UCSD-AML1 (cell line): ENCODE results near the gene FADS3.

Experiments
- DNase-seq: peaks from one replicate; lab custom pipeline; 2025; ENCODE audit not compliant: unreplicated experiment; lab: John Stamatoyannopoulos, UW

FADS3 gene

DNA sequence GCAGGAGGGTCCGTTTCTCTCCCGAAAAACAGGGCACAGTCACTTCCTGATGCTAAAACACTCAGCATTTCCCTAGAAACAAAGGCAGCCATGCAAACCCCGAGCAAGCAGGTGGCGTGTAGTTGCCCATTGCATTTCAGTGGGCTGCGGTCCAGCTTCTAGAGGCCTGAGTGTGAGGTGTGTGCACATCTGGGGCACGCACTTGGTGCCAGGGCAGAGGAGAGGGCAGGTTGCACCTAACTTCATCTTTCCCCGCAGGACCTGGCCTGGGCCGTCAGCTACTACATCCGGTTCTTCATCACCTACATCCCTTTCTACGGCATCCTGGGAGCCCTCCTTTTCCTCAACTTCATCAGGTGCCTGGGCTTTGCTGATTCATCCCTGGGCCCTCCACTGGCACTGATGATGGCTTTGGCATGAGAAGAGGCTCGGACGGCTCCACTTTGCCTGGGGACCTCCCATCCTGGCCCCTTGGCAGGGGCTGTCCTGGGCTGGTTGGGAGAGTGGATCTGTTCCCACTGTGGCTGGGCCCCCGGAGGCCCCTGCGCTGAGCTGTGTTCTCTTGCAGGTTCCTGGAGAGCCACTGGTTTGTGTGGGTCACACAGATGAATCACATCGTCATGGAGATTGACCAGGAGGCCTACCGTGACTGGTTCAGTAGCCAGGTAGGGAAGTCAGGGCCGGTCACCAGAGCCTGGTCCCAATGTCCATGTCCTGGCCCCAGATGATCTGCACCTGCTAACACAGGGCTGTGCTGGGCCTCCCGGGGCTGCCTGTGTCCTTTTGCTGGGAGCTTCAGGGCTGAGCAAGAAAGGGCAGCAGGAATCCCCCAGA is 28.4 kb downstream of the FADS3 start:
- DNase-seq, result no peak

DNA sequence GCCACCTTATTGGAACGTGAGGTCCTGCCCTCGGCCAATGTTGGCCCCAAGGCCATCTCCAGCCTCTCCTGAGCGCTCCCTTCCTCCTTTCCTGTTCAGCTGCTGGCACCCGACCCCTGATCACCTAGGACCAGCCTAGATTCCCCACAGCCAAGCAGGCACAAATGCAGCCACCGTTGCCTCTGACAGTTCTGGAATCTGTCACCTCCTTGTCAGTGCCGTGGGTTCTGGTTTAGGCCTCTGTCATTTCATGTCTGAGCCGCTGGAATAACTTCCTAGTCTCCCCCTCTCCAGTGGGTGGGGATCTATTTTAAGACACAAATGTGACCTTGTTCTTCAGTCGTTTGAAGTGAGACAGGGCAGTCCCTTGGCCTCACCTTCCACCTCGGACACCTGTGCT is 29.7 kb downstream of the FADS3 start:
- no peak for DNase-seq

DNA sequence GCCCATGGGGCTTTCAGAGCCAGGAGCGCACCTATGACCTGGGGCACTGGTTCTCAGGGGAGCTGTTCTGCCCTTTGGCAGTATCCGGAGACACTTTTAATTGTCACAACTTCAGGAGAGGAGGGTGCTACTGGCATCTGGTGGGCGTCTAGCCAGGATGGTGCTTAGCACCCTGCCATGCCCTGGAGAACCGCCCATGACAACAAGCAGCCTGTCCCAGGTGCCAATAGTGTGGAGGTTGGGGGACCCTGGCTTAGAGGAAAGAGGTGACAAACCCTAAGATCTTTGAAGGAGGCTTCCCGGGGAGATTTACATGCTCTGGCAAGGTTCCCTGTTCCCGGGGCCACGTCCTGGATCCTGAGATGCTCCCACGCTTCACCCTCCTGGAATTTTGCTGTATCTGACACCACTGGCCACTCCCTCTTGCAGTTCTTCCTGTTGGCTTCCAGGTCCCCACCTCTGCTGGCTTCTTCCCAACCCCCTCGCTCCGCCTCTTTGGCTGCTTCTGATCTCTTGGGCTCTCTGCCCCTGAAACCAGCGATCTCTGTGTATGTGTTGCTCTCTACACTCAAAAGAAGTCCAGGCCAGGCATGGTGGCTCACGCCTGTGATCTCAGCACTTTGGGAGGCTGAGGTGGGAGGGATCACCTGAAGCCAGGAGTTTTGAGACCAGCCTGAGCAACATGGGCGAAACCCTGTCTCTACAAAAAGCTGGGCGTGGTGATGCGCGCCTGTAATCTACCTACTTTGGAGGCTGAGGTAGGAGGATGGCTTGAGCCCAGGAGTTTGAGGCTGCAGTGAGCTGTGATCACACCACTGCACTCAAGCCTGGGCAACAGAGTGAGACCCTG is 31.1 kb downstream of the FADS3 start:
- DNase-seq, result no peak

DNA sequence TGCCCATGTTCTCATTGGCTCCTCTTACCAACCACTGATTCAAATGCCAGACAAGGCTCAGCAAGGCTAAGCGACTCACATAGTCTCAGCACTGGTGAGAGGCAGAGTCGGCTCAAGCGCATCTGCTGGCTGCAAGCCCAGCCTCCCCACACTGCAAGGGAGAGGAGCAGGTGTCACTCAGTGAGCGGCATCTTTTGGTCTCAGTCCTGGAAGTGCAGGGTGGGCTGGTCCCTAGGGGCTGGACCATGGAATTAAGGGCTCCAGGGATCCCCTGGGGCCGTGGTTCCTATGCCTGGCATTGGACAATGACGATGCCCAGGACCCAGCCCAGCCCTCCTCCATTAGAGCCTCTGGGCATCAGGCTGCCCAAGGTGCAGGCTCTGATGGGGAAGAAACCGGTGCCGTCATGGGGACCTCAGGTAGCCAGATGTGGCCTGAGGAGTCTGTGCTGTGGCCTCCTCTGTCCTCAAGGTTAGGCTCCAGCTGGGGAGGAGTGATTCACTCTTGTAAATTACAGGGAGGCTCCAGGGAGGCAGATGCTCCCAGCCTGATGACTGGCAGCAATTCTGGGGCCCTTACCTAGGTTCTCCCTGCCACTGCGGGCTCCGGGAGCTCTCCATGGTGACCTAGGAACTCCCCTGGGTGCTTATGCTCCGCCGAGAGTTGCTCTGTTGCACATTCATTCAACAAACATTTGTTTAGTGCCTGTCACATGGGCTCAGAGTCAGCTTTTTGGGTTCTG is 35.2 kb downstream of the FADS3 start:
- DNase-seq, result no peak

DNA sequence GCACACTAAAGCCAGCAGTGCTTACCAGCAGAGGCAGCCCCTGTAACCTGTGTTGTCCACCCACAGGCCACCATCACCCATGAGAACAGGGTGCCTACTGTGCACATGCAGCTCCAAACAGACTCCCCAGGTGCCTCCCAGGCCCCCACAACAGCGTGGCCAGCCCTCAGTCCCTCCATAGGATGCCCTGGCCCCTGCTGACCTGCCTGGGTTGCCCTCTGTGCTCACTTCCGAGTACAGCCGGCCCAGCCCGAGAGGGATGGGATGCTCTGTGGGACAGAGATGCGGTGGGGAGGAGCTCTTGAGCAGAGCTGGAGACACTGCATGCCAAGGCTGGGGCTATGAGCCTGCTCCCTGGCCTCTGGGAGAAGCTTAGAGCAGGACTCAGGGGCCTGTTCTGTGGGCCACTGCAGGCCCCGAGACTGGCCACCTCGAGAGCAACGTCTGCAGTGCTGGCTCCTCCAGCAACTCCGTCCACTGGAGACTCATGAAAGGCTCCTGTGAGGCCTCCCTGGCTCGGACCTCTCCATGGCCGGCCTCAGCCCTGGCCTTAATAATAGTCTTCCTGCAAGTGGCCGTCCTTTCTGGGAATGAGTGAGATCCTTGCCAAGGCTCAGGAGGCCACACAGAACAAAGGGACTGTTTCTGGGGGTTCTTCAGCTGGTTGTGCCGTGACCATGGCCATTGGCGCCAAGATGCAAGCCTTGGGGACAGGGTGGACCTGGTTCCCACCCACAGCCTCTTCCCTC is 36.2 kb downstream of the FADS3 start:
- no peak for DNase-seq

DNA sequence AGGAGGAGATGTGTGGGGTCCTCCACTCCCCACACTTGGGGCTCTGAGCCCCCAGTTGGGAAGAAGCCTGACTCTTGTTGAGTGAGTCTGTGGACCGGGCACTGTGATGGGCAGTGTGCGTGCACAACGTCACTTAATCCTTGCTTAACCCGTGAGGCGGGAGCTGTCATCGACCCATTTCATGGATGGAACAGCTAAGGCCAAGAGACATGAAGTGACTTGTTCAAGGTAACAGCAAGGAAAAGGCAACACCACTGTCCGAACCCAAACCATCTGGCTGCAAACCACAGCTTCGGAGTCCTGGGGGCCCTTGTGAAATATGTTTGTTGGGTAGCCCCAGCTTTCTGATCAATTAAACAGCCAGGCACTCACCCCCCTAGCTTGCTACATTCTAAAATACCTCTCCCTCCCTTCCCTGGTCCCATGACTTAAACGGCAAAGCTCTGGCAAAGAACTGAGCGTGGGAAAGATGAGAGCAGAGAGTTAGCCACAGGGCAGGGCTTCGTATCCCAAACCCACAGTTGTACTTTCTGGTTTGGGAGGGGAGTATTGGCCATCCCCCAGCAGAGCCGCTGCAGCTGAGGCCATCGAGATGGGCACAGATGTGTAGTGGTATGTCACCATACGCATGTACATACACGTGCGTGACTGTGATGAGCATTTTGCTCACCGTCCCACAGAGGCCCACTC is 37.0 kb downstream of the FADS3 start:
- no peak for DNase-seq

DNA sequence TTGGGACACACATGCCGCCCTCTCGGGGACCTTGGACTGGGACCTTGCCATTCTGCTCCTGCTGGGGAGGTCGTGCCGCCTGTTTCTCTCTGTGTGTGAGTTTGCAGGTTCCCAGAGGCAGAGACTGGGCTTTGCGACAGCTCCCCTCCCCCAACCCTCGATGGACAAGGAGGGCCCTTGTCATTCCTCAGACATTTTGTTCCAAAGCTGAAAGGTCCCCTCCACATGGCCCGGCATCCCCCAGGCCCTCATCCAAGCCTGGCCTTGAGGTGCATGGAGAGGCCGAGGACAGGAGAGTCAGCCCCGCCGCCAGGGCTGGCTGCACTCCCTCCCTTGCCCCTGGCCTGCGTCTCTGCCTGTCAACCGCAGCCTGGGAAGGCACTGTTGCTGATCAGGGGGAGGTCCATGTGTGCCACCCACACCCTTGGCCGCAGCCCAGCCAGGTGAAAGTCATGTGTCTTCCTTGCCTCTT is 37.6 kb downstream of the FADS3 start:
- DNase-seq, result no peak

DNA sequence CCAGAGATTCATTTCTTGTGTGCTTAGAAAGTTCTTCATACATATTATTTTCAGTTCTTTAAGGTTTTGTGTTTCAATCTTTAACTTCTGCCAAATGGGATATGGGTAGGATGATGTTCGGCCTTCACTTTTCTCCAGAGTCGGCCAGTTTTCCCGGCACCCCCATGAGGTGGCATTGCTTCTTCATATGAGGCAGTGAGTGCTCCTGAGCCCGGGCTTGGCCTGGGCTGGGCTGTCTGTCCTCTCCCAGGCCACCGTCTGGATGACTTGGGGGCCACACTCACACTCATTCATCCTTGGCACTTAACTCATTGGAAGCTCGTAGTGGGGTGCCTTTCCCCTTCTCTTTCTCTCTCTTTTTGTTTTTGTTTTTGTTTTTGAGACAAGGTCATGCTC is 39.4 kb downstream of the FADS3 start:
- no peak for DNase-seq

DNA sequence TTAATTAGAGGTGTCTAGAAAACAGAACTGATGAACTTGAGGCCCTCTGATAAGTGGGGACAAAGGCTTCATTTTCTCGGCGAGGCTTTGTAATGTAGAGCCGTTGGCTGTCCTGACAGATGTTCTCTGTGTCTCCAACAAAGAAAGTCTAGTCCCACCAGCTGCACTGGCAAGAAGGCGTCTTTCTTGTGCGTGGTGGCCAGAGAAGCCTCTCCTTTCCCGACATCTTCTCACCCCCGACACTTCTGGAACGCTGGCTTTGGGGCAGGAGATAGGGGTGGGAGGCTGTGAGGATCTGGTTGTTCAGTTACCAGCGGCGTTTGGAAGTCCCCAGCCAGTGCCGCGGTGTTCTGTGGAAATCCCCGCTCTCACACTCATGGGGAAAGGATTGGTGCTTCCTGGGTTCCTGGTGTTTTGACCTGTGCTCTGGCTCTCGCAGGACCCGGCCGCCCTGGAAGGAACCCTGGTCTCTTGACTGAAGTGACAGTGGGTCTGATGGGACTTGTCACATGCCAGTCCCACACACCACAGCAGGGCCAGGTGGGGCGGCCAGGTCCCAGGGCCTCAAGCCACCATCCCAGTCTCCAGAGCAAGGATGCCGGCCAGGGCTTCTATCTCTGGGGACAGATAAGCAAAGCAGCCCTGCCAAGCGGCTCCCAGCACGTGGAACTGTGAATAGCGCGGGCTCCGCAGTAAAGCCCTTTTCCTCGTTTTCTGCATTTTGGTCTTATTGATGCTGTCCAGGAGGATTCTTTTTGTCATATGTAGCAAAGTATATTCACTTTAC is 40.0 kb downstream of the FADS3 start:
- no peak for DNase-seq

DNA sequence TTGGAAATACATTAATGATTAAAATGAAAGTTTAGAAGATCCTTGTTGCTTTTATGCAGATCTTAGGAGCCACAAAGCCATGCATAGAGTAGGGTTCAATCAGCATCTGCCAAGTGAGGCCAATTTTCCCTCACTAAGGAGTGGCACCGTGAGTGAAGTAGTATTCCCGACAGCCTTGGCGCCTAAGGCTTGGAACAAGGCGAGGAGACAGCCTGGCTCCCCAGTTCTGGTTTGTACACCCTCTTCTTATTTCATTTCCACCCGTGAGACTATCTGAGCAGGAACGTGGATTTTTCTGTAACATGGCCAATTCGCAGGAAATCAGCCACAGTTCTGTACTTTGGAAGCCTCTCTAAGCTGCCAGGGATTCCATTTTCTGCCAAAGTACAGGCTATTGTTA is 40.7 kb downstream of the FADS3 start:
- no peak for DNase-seq

DNA sequence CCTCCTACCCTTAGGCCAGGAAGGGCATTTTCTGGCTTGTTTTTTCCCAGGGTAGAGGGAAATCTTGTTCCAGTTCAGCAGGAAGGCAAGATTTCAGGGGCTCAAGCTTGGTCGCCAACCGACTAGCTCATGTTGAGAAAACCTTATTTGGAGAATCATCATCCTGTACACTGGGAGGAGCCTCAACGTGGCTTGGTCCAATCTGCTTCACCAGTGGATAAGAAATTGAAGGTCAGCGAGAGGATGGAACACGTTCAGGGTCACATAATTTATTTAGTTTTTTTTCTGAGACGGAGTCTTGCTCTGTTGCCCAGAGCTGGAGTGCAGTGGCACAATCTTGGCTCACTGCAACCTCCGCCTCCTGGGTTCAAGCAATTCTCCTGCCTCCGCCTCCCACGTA is 42.7 kb downstream of the FADS3 start:
- no peak for DNase-seq

DNA sequence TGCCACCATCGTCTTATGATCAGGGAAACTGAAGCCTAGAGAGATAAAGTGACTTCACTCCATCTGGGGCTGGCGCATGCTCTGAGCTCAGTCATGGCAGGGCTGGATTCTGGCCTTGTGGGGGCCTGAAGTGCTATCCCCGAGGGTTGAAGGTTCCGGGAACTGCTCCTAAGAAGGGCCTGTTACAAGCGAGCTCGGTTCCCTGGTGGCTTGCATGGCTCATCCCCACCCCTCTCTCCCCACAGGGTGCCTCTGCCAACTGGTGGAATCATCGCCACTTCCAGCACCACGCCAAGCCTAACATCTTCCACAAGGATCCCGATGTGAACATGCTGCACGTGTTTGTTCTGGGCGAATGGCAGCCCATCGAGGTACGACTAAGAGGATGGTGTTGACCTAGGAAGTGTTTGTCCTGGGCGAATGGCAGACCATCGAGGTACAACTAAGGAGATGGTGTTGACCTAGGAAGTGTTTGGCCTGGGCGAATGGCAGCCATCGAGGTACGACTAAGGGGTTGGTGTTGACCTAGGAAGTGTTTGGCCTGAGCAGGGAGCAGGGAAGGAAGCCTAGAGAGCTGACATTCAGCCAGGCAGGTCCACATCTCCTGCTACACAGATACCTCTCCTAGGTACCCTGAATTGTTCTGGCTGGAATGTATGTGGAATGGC is 43.3 kb downstream of the FADS3 start:
- no peak for DNase-seq

DNA sequence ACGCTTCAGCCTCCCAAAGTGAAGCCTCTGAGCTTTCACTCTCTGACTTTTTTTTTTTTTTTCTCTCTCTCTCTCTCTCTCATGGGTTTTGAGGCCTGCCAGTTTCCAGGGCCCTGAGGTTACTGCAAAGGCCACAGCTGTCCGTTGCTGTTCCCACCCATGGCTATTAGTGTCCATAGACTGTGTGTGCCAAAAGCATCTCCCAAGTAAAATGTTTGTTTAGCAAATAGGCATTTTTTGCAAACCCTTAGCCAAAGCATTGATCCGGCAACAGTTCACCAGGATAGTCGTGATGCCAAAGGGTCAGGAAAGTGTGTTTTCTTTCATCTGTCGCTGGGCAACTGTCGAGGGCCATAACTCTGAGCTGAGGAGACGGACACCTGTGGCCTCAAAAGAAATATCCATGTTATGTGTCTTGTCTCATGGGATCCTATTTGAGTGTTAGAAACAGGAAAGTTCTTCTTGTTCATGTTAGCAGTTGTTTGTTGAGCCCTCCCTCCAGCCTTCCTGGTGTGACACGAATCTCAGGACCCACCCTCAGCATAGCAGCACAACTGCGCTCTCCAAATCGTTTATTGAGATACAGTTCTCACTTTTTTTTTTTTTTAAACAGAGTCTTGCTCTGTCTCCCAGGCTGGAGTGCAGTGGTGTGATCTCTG is 44.9 kb downstream of the FADS3 start:
- no peak for DNase-seq

DNA sequence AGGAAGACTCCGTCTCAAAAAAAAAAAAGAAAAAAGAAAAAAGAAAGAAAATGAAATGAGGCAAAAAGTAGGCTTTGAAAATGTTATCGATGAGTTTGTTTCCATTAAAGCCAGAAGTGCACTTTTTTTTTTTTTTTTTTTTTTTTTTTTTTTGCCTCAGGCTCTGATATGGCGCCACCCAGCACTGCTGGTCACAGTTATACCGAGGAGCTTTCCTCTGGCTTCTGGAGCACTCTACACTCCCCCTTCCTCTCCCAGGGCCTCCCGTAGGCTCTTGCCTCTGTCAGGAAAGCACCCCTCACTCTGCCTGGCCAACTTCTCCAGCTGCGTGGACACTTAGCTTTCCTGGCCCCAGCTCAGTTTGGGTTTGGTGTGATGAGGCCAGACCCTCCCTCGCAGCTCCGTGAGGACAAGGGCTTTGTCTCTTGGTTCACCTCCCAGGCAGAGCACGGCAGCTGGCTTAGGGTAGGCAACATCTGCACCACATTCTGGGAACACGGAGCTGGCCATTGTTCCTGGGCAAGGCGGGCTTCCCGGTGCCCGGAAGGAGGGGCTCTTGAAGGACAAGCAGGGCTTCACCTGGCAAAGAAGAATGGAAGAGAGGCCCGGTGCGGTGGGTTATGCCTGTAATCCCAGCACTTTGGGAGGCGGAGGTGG is 46.3 kb downstream of the FADS3 start:
- no peak for DNase-seq

DNA sequence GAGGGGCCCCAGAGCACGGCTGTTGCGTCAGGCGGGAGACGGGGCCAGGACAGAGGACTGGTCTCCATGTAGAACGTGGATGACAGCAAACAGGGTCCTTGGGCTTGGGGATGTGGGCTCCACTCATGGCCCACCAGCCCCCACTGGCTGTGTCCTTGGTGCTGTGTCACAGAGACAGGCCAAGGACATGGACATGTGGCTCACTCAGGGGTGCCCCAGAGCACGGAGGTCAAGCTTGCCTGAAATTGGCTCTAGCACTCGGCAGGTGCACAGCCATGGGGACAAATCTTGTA is 48.9 kb downstream of the FADS3 start:
- DNase-seq, result no peak

DNA sequence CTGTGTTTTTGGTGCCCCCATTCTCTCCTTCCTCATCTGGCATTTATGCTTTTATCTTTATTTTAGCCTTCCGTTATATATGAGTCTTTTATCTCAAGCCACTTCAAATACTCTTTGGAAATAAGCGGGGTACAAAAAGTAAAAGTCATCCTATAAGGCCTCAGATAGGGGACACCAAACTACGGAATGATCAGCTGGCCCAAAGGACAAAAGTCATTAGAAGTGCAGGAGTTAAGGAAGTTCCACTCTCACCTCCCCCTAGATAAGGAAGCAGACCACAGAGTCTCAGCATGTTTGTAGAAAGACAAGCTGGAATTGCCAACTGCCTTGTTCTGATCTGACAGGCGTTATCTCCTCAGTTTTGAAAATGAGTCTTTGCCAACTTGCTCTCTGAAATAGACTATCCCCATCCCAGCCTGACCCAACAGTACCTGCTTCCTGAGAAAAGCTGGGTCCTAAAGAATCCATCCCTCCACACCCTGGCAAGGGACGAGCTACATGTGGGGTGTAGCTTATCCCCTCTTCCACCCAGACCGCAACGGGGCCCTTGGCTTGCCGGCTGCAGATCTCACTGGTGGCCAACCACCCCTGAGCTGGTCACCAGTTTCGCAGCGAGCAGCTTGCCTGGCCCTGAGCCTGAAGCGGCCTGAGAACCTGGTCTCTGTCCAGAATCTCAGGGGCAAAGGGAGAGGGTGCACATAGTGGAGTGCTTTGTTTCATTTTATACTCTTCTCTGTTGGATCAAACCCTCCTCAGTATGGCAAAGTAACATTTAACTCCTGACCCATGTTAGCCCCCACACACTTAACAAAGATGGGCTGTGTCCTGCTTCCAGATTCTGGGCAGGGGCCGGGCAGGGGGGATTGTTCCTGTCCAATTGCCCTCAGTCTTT is 49.5 kb downstream of the FADS3 start:
- no peak for DNase-seq

DNA sequence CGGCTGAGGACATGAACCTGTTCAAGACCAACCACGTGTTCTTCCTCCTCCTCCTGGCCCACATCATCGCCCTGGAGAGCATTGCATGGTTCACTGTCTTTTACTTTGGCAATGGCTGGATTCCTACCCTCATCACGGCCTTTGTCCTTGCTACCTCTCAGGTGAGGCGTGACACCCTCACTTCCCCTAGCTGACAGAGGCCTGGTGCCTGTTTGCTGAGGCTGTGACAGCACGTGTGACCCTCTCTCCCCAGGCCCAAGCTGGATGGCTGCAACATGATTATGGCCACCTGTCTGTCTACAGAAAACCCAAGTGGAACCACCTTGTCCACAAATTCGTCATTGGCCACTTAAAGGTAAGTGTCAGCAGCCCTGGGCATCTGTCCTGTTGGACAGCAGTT is 51.0 kb downstream of the FADS3 start:
- no peak for DNase-seq
